ENCODE measurements around the gene ANAPC2.

DNA sequence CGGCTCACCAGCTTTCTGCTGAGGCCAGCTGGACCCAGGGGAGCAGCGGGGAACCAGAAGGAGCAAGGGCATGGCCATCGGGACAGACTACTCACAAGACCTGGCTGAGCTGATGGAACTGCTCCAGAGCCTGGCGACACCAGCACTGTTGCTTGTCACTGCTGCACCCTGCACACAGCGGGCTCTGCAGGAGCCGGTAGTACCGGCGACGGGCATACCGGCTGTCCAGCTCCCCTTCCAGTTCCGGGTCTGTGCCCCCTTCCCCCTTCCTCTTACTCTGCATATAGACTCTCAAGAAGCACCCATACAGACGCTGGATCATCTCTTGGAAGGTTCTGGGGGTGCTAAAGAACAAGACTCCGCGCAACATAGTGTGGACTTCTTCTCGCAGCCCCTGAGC is 974 bp downstream of the ANAPC2 start:
- TF ChIP-seq, protein P1, sequence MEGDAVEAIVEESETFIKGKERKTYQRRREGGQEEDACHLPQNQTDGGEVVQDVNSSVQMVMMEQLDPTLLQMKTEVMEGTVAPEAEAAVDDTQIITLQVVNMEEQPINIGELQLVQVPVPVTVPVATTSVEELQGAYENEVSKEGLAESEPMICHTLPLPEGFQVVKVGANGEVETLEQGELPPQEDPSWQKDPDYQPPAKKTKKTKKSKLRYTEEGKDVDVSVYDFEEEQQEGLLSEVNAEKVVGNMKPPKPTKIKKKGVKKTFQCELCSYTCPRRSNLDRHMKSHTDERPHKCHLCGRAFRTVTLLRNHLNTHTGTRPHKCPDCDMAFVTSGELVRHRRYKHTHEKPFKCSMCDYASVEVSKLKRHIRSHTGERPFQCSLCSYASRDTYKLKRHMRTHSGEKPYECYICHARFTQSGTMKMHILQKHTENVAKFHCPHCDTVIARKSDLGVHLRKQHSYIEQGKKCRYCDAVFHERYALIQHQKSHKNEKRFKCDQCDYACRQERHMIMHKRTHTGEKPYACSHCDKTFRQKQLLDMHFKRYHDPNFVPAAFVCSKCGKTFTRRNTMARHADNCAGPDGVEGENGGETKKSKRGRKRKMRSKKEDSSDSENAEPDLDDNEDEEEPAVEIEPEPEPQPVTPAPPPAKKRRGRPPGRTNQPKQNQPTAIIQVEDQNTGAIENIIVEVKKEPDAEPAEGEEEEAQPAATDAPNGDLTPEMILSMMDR (IDR thresholded peaks at IDR 0.05 in 4 of 5, conservative IDR thresholded peaks at IDR 0.05 in 1 of 5): no peak
- no peak for TF ChIP-seq POLR2A (IDR thresholded peaks at IDR 0.05)

All from gastrocnemius medialis (tissue), 4 donors.